Activated CD4-positive, alpha-beta T cell treated with anti-CD3 and anti-CD28 coated beads, Interleukin-2, amount 10 ng/mL, durations not matched to agents 7 days and 5 days (primary cell): ENCODE results near the gene MALT1. TPM values are rescaled to one million over a fixed set of nuclear protein-coding genes. Genes with fewer than 3 reads are reported as not detected.

Source experiments
- CTCF ChIA-PET: fragments of 350-600 bp; sonication (Branson Sonifier 250); formaldehyde crosslinking; loops from one replicate; lab custom pipeline; 2021; ENCODE audit warnings: antibody characterized with exemption; lab: Charles Lee
- POLR2A ChIA-PET: fragments of 350-600 bp; sonication (Branson Sonifier 250); formaldehyde crosslinking; loops from one replicate; lab custom pipeline; 2021; ENCODE audit warnings: antibody characterized with exemption; lab: Charles Lee
- DNase-seq: peaks from one replicate; pipeline ENCODE4 v3.0.0-alpha.2; 2020
- H3K27ac Mint-ChIP-seq: one replicate; pipeline ENCODE4 v1.8.0; 2021; ENCODE audit warnings: mild to moderate bottlenecking, moderate library complexity, mixed read lengths
- H3K27me3 Mint-ChIP-seq: one replicate; pipeline ENCODE4 v1.8.0; 2021; ENCODE audit warnings: mixed read lengths
- H3K36me3 Mint-ChIP-seq: one replicate; pipeline ENCODE4 v1.8.0; 2021; ENCODE audit warnings: low read depth, mixed read lengths
- H3K4me1 Mint-ChIP-seq: one replicate; pipeline ENCODE4 v1.8.0; 2021; ENCODE audit warnings: mixed read lengths
- H3K4me3 Mint-ChIP-seq: one replicate; pipeline ENCODE4 v1.8.0; 2021; ENCODE audit warnings: mild to moderate bottlenecking, moderate library complexity, mixed read lengths
- H3K9me3 Mint-ChIP-seq: one replicate; pipeline ENCODE4 v1.8.0; 2021; ENCODE audit warnings: mixed read lengths
- total RNA-seq, 2 experiments: library from RNA; stranded (reverse); gene quantifications; one replicate each; pipeline ENCODE4 v1.2.3, GENCODE V29; 2021

The MALT1 gene
- total RNA-seq, 2 experiments from 2014 or later = 52.1 to 57.0 TPM

- Mint-ChIP-seq H3K27ac (no peak overlapping the region), H3K36me3 (peaks cover 29% of the 10 kb centered on the region), H3K4me1 (no peaks in the 10 kb centered on the region), H3K4me3 (no peak overlapping the region), H3K9me3 (no peaks in the 10 kb centered on the region), H3K27me3 (no peaks in the 10 kb centered on the region)
- no peak for DNase-seq
- ChIA-PET CTCF (interaction anchor here (0.9 kb wide), 1 partner anchor 9 kb away, joined by 3 read pairs; no protein-coding TSS in a partner anchor), POLR2A (no interaction called here)
These were observed 55.4 kb downstream of the MALT1 start for GRCh38 chr18:58726671-58727070.

- Mint-ChIP-seq H3K4me3 (no peak overlapping the region), H3K9me3 (no peaks in the 10 kb centered on the region), H3K4me1 (no peaks in the 10 kb centered on the region), H3K27ac (no peak overlapping the region), H3K36me3 (peaks cover 30% of the 10 kb centered on the region), H3K27me3 (no peaks in the 10 kb centered on the region)
- CTCF ChIA-PET = no interaction called here
- no peak for DNase-seq
- POLR2A ChIA-PET = no interaction called here
These were observed 56.7 kb downstream of the MALT1 start for GRCh38 chr18:58727776-58728500.

GRCh38 chr18:58728719-58729118 lies 57.5 kb downstream of the MALT1 start:
- Mint-ChIP-seq H3K36me3 (peaks cover 31% of the 10 kb centered on the region), H3K4me3 (no peak overlapping the region), H3K27ac (no peak overlapping the region), H3K9me3 (no peaks in the 10 kb centered on the region), H3K4me1 (no peaks in the 10 kb centered on the region), H3K27me3 (no peaks in the 10 kb centered on the region)
- ChIA-PET POLR2A (no interaction called here), CTCF (no interaction called here)
- DNase-seq = no peak

GRCh38 chr18:58730618-58731017 lies 59.4 kb downstream of the MALT1 start:
- POLR2A ChIA-PET = no interaction called here
- Mint-ChIP-seq H3K4me1 (no peaks in the 10 kb centered on the region), H3K4me3 (no peak overlapping the region), H3K27me3 (no peaks in the 10 kb centered on the region), H3K27ac (no peak overlapping the region), H3K36me3 (peaks cover 39% of the 10 kb centered on the region), H3K9me3 (no peaks in the 10 kb centered on the region)
- DNase-seq = no peak
- CTCF ChIA-PET = no interaction called here

- no peaks in the 10 kb centered on the region for H3K4me1 Mint-ChIP-seq
- POLR2A ChIA-PET = no interaction called here
- peaks cover 55% of the 10 kb centered on the region for H3K36me3 Mint-ChIP-seq
- no peak overlapping the region for H3K27ac Mint-ChIP-seq
- CTCF ChIA-PET = no interaction called here
- DNase-seq = no peak
- H3K4me3 Mint-ChIP-seq = no peak overlapping the region
- H3K9me3 Mint-ChIP-seq = no peaks in the 10 kb centered on the region
- no peaks in the 10 kb centered on the region for H3K27me3 Mint-ChIP-seq
These were observed 61.2 kb downstream of the MALT1 start for GRCh38 chr18:58732471-58732870.

GRCh38 chr18:58733866-58734265 lies 62.6 kb downstream of the MALT1 start:
- peaks cover 59% of the 10 kb centered on the region for H3K36me3 Mint-ChIP-seq
- no peak overlapping the region for H3K4me3 Mint-ChIP-seq
- DNase-seq = no peak
- no peaks in the 10 kb centered on the region for H3K9me3 Mint-ChIP-seq
- ChIA-PET POLR2A (no interaction called here), CTCF (no interaction called here)
- no peaks in the 10 kb centered on the region for H3K4me1 Mint-ChIP-seq
- H3K27ac Mint-ChIP-seq = no peak overlapping the region
- H3K27me3 Mint-ChIP-seq = no peaks in the 10 kb centered on the region

- no peak for DNase-seq
- Mint-ChIP-seq H3K27me3 (no peaks in the 10 kb centered on the region), H3K9me3 (no peaks in the 10 kb centered on the region), H3K27ac (no peak overlapping the region), H3K4me3 (no peak overlapping the region), H3K36me3 (peaks cover 62% of the 10 kb centered on the region), H3K4me1 (peaks cover 4% of the 10 kb centered on the region)
- ChIA-PET POLR2A (no interaction called here), CTCF (no interaction called here)
These were observed 67.1 kb downstream of the MALT1 start for GRCh38 chr18:58738322-58738721.

- Mint-ChIP-seq H3K27me3 (no peaks in the 10 kb centered on the region), H3K4me1 (peaks cover under 1% of the 10 kb centered on the region), H3K9me3 (peaks cover 21% of the 10 kb centered on the region), H3K27ac (no peak overlapping the region), H3K4me3 (no peak overlapping the region), H3K36me3 (peaks cover 74% of the 10 kb centered on the region)
- ChIA-PET CTCF (interaction anchor here (0.9 to 1.8 kb wide), 4 partner anchors 9 to 222 kb away, joined by 3 to 5 read pairs (median 3); no protein-coding TSS in a partner anchor), POLR2A (no interaction called here)
- no peak for DNase-seq
These were observed 74.6 kb downstream of the MALT1 start for GRCh38 chr18:58745914-58746313.

- ChIA-PET POLR2A (no interaction called here), CTCF (interaction anchor here (1.3 to 1.8 kb wide), 2 partner anchors 19 to 28 kb away, joined by 3 read pairs; no protein-coding TSS in a partner anchor)
- Mint-ChIP-seq H3K4me3 (no peak overlapping the region), H3K4me1 (peaks cover 4% of the 10 kb centered on the region), H3K9me3 (peaks cover 21% of the 10 kb centered on the region), H3K27ac (no peak overlapping the region), H3K27me3 (no peaks in the 10 kb centered on the region), H3K36me3 (peaks cover 66% of the 10 kb centered on the region)
- DNase-seq = no peak
These were observed 77.8 kb downstream of the MALT1 start for GRCh38 chr18:58748899-58749595.

GRCh38 chr18:58753976-58754375 lies 82.7 kb downstream of the MALT1 start:
- Mint-ChIP-seq H3K27ac (no peak overlapping the region), H3K27me3 (peaks cover 4% of the 10 kb centered on the region), H3K9me3 (peaks cover 4% of the 10 kb centered on the region), H3K4me3 (no peak overlapping the region), H3K36me3 (peaks cover 24% of the 10 kb centered on the region), H3K4me1 (peaks cover 26% of the 10 kb centered on the region)
- CTCF ChIA-PET = interaction anchor here (2.0 to 2.1 kb wide), 2 partner anchors 10 to 35 kb away, joined by 5 to 7 read pairs; no protein-coding TSS in a partner anchor
- POLR2A ChIA-PET = no interaction called here
- DNase-seq = no peak

GRCh38 chr18:58754544-58755068 lies 83.3 kb downstream of the MALT1 start:
- POLR2A ChIA-PET = no interaction called here
- CTCF ChIA-PET = interaction anchor here (0.5 to 2.1 kb wide), 5 partner anchors 8 to 94 kb away, joined by 3 to 7 read pairs (median 3); no protein-coding TSS in a partner anchor
- Mint-ChIP-seq H3K27me3 (peaks cover 4% of the 10 kb centered on the region), H3K36me3 (peaks cover 18% of the 10 kb centered on the region), H3K4me1 (peaks cover 26% of the 10 kb centered on the region), H3K9me3 (no peaks in the 10 kb centered on the region), H3K27ac (no peak overlapping the region), H3K4me3 (no peak overlapping the region)
- DNase-seq = no peak

GRCh38 chr18:58755304-58756010 lies 84.2 kb downstream of the MALT1 start:
- Mint-ChIP-seq H3K4me1 (peaks cover 30% of the 10 kb centered on the region), H3K4me3 (no peak overlapping the region), H3K27me3 (peaks cover 4% of the 10 kb centered on the region), H3K36me3 (peaks cover 9% of the 10 kb centered on the region), H3K9me3 (no peaks in the 10 kb centered on the region), H3K27ac (peak overlapping the region; percentile 6)
- ChIA-PET CTCF (interaction anchor here (0.5 to 2.1 kb wide), 7 partner anchors 9 to 227 kb away, joined by 3 to 7 read pairs (median 3); no protein-coding TSS in a partner anchor), POLR2A (no interaction called here)
- no peak for DNase-seq
